SW480 (cell line): ENCODE results near the gene RNPS1.
A peak's percentile ranks its signal among the peaks of the same experiment; 100 is the strongest.
"Not testable (repeated sequence)": the region's sequence is repeated elsewhere in the genome, so short reads cannot be mapped to it uniquely, and the experiment has no call there.

Experiments used
- DNase-seq: peaks from one replicate; pipeline ENCODE4 v3.0.0-alpha.2; 2016; ENCODE audit warnings: low spot score

Gene RNPS1

DNA sequence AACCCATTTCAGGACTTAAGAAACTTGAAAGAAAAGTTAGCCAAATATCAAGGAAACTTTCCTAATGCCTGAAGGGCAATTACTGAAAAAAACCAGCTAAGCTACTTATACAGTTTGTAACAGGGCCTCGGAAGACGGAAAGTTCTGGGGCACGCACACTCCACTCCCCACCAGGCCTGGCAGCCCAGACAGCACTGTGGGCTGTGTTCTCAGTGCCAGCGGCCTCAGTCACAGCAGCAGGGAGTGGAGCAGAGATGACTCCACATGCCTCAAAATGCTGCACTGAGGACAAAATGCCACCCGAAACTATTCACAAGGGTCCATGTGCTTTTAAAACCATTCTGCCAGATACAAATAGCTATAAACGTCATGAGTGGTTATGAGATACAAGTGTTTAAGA, 10.2 kb downstream of the RNPS1 start:
- DNase-seq = no peak

DNA sequence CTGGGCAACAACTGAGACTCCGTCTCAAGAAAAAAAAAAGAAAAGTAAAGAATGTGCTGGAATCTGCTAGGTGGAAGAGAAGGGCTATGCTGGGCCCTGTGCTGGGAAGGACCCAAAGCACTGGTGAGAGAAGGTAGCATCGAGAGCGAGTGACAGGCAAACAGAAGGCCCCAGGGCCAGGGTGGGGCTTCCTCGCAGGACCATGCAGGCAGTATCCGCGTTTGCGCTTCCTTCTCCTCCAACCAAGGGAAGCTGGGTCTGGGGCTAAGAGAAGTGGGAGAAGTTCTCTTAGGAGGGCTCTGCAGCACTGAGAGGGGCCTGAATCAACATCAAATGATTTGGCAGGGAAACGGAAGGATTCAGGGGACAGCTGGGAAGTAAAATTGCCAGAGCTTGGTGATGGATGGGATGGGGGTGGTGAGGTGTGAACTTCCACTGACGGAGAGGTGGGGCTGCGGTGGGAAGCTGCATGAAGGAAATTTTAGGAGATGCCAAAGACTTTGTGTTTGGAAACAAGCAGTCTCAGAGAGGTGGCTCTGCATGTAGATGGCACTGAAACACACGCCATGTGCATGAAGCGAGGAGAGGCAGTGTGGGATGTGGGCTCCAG, 11.3 kb downstream of the RNPS1 start:
- no peak for DNase-seq

DNA sequence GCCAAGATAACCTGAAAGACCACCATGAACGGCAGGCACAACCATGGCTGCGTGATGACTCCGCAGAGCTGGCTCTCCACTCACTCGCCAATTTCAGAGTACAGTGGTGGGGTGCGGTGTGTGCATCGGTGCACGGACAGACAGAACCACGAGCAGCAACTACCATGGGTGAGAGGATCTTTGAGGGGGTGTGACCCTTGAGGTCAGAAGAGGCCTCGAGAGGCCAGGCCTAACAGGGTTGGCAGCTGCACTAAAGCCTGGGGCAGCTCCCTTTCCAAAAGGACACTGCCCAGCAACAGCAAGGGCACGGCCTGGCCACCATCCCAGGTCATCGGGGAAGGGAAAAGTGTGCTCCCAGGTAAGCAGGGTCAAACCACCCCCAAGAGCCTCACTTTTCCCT, 14.6 kb downstream of the RNPS1 start:
- no peak for DNase-seq

DNA sequence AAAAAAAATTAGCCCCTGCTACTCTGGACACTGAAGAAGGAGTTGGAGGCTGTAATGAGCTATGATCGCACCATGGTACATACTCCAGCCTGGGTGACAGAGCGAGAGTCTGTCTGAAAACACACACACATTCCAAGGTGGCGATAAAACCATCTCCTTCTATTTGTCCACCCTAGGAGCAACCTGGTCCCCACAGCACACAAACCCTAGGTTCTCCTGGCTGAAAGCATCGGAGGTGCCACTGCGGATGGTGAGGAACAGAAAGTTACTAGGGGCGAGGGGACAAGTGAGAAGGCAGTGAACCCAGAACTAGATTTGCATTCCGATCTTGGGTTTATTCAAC, 15.1 kb downstream of the RNPS1 start:
- DNase-seq = no peak

DNA sequence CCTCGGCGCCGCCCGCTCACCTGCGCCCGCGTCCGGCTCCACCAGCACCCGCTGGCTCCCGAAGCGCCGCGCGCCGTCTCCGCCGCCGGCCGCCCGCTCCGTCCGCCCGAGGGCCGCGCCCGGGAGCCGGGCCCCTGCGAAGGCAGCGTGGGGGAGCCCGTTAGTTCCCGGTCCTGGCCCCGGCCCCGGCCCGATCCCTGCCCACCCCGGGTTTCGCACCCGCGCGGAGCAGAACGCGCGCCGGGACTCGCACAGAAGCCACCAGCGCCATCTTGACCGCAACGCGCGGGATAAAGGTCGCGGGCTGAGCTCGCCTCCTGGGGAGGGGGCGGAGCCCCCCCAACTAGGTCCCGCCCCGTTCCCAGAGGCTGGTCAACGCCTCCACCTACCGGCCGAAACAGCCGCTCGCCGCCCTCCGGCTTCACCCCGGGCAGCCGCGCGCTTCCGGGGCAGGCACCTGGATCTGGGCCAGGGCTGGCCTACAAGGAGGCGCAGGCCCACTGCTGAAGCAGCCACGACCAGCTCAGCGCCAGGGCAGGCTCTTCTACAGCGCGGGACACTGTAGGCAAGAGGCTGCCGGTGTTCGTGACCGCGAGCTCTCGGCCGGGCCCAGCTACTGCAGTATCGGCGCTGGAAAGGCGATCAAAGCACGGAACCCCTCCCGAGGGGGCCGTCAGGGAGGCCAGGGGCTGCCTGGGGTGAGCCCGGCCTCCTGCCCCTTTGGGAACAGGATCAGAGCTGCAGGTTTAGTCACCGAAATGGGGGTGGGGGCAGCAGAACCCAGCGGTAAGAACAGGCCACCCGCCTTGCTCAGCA, 16.4 kb downstream of the RNPS1 start, which contains the start of gene ECI1:
TSS of gene ECI1 (minus strand) at position 292 of the 816 bp plus-strand sequence. CDS start at position 271, 21 bp downstream.
- DNase-seq = peak; percentile 91

DNA sequence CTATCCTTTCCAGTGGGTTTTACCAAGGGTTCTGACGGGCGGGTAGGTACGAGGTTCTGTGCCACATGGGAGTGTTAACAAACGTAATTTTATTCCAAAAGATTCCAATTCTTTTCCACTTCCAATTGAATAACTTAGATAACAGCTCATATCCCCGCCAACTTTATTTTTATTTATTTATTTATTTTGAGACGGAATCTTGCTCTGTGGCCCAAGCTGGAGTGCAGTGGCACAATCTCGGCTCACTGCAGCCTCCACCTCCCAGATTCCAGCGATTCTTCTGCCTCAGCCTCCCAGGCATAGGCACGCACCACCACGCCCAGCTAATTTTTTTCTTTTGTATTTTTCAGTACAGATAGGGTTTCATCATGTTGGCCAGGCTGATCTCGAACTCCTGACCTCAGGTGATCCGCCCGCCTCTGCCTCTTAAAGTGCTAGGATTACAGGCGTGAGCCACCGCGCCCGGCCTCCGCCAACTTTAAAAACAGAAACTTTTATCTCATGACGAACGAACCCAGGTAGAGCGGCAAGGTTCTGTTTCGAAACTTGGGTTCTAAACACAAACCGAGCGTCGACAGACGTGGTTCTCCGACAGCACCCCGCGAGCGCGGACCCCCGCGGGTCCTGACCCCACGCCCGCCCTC, 17.2 kb downstream of the RNPS1 start:
- DNase-seq = no peak

DNA sequence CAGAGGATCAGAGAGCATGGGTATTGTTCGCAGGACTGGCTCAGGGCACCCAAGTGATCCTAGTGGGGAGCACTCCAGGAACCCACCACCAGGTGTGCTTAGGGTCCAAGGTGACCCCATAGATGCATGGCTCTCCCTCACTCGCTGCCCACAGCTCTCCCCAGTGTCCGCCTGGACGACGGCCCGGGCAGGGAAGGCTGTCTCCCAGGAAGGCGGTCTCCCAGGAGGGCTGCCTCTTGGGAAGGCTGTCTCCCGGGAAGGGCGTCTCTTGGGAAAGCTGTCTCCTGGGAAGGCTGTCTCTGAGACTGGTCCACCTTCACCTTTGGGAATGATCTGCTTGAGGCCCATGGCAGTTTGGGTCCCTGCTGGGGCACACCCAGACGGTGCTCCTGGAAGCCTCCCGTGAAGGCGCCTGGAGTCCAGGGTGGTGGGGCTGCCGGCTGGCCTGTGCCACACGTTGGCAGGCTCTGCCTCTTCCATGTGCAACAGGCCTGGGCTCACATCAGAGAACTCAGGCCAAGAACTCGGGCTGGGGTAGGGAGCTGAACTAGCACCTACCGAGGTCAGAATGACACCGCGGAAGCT, 21.5 kb downstream of the RNPS1 start:
- no peak for DNase-seq

DNA sequence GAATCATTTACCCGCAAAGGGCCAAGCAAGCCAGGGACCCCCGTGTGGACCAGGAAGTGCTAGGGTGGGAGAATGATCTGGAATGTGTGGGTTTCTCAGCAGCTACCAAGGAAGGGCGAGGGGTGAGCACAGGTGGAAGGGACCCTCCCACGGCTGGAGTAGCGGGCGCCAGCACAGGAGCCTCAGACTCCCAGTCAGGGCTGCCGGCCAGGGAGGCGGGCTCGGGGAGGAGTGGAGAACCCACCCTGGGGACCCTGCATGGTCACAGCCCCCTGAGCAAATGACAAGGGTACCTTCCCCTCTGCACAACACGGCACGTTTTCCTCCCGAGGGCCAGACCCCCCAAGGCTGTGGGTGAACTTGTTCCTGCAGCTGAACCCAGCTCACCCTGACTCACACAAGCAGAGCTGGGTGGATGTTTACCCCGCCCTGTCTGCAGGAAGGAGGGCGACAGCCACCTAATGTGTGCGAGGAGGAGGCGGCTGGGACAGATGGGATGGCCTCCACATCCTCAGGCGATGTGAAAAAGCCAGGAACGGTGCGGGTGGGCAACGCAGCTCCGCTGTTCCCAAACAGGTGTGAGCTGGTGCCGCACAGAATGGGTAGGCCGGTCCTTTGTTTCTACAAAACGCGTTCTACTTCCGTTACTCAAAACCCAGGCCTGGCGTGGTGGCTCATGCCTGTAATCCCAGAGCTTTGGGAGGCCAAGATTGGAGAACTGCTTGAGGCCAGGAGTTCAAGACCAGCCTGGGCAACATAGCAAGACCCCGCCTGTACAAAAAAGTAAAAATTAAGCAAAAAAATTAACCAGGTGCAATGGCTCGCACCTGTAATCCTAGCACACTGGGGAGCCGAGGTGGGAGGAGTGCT, 22.8 kb downstream of the RNPS1 start:
- DNase-seq = no peak

DNA sequence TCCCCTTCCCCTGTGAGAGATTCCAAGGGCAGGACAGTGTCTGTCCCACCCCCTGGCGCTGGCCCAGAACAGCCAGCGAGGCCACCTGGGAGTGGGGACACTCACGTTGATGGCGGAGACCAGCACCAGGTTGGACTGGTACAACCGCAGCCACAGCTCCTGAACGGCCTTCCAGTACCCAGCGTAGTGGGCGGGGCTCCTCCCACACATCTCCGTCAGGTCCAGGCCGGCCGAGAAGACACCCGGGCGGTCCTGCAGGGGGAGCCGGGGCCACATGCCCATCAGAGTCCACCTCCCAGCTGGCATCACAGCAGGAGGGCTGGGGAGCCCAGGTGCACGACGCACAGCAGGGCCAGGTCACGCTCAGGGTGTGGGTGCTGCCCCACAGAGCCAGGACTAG, 23.6 kb downstream of the RNPS1 start:
- no peak for DNase-seq

DNA sequence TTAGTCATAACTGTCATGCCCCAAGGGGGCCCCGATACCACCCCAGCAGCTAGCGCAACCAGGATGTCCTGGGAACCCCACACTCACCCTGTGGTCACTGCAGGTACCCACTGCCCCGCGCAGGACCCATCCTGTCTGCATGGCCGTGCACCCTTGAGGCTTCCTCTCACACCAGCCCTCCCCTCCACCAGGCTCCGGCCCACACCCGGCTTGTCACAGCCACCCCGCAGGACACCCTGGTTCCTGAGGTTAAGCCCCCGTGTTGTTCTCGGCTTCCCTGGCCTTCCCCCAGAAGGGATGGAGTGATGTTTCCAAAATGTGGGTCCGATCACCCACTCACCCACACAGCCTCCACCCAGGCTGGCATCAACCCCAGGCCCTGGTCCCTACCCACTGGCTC, 24.1 kb downstream of the RNPS1 start:
- DNase-seq = no peak

DNA sequence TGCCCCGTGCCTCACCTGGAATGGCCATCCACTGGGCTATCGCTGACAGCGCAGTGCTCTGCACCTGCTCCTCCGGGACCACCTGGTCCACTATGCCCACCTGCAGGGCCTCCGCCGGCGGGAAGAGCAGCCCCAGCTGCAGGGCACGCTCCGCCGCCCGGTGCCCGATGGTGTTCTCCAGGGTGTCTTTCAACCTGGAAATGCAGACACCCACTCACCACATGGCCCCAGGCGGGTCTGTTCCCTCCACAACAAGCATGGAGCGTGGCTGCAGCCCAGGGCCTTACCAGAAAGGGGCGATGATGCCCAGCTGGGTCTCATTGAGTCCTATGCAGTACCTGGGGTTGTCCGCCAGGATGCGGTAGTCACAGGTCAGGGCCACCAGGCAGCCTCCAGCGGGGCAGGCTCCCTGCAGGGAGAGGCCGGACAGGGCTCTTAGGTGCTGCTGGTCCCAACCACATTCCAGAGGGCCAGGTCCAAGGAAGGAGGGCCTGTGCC, 24.8 kb downstream of the RNPS1 start:
- DNase-seq = no peak

DNA sequence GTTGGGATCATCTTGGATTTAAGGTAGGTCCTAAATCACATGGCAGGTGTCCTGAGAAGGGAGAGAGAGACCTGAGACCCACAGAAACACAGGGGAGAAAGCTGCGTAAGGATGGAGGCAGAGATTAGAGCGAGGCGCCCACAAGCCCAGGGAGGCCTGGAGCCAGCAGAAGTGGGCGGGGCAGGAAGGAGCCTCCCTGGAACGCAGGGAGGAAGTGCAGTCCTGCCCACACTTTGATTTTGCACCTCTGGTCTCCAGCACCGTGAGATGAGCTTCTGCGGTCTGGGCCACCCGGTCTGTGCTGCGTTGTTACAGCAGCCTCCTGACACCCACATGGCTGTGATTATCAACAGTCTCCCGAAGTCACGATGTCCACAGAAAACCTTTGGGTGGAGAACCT, 25.3 kb downstream of the RNPS1 start:
- peak; percentile 59 for DNase-seq

DNA sequence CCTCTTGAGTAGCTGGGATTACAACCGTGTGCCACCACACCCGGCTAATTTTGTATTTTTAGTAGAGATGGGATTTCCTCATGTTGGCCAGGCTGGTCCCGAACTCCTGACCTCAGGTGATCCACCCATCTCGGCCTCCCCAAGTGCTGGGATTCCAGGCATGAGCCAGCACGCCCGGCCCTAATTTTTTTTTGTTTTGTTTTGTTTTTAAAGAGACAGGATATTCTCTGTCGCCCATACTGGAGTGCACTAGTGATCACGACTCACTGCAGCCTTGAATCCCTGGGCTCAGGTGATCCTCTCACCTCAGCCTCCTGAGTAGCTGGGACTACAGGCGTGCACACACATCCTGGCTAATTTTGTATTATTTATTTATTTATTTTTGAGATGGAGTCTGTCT, 27.6 kb downstream of the RNPS1 start:
- DNase-seq = not testable (repeated sequence)

DNA sequence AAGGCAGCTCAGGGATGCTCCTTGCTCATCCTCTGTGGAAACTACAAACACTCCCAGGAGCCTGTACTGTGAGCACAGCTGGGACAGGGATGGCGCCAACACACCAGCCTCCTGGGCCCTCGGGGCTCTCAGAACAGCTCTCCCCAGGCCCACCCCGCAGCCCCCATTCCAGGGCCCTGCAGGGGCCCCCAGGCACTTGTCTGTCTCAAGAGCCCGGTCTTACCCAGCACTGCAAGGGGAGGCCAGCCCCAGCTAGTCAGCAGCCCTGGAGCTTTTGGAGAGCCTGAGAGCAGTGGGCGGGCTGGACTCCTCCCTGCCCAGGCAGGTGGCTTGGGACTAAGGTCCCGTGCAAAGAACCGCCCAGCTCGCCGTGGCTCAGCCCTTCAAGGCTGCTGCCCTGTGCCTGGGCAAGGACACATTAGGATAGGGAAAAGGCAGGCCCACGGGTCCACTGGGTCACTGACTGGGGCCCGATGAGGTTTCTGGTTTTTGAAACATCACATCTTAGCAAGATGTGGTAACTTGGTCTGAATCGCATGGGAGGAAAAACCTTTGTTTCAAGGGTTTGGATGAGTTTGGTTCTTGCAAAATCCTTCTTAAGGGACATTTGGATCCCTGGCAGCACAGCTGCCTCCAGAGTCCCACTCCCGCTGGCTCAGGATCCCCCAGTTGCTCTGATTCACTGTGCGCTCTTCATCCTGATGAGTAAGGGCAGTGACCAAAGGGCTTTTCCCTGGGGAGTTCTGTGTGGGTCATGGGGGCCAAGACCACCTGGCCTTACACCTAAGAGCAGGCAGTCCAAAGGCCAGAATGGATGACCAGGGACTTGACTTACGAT, 28.9 kb downstream of the RNPS1 start:
- DNase-seq = no peak

DNA sequence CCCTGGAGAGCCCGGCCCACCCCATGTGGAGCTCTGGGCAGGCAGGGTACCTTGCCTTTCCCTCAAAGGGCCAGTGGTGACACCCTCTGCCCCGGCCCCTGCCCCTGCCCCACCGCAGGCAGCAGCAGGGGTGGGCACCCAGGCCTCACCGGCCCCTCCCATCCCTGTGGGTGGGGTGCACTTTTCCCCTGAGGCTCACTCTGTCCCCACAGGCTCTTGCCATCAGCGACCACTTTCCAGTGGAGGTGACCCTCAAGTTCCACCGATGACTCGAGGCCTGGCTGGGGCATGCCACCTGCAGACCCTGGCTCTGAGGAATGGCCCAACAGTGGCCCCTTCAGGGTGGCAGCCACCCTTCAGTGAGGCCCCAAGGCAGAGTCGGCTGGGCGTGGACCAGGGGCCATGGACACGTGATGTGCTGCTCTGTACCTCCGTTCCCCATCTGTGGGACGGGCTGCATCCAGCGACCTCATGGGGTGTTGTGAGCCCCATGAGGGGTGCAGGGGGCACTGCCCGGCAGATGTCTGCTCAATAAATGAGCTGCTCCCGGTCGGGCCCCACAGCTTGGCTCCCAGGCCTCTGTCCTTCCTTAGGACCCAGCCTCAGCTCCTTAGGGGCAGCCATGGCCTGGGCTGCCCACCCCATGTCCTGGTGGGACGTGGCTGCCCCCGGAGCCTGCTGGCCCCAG, 29.6 kb downstream of the RNPS1 start:
- DNase-seq = no peak

DNA sequence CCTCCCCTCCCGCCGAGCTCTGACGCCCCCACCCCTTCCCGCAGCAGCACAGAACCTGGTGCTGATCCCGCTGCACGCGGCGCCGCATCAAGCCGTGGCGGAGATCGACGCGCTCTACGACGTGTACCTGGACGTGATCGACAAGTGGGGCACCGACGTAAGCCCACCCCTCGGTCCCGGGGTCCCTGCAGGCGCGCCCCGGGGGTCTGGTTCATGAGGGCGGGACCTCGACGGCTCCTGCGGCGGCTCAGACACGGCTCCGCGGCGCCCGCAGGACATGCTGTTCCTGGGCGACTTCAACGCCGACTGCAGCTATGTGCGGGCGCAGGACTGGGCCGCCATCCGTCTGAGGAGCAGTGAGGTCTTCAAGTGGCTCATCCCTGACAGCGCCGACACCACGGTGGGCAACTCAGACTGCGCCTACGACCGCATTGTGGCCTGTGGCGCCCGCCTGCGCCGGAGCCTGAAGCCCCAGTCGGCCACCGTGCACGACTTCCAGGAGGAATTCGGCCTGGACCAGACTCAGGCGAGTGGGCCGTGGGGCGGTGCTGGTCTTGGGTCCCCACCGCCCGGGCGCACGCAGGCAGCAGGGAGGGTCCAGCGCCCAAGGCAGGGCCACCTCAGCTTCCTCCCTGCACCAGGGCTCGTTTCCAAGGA, 30.3 kb downstream of the RNPS1 start:
- DNase-seq = no peak

DNA sequence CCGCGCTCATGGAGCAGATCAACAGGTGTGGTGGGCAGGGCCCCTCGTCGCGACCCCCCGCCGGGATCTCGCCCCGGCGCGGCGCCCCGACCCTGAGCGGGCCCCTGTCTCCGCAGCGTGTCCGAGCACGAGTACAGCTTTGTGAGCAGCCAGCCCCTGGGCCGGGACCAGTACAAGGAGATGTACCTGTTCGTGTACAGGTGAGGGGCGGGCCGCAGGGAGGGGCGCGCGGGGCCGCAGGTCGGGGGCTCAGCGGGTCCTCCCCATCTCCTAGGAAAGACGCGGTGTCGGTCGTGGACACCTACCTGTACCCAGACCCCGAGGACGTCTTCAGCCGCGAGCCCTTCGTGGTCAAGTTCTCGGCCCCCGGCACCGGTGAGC, 30.8 kb downstream of the RNPS1 start:
- no peak for DNase-seq

DNA sequence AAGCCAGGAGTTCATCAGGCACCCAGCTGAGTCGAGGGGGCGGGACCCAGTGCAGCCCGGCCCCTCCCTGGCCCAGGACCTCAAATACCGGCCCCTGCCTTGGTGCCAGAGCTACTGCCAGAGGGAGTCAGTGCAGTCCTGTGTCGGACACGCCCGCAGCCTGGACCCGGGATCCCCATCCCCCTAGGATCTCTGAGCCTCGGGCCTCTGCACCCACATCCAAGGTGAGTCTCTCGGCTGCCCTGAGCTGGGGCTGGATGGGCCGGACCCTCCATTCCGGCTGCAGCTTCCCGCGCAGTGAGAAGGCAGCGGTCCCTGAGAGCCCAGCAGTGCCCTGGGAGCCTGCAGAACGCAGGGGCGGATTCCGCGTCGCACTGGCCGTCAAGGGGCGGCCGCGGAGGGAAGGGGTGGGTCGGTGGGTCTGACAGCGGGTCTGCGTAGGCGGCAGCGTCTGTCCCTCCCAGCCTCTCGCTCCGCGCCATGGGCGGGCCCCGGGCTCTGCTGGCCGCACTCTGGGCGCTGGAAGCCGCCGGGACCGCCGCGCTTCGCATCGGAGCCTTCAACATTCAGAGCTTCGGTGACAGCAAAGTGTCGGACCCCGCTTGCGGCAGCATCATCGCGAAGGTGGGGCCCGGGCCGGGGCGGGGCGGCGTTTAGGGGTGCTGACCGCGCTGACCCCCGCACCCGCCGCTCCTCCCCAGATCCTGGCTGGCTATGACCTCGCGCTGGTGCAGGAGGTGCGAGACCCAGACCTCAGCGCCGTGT, 31.4 kb downstream of the RNPS1 start, which contains the start of gene DNASE1L2:
TSS of gene DNASE1L2 (plus strand) at position 108 of the 765 bp plus-strand sequence. CDS start at position 481, 373 bp downstream.
- DNase-seq = peak; percentile 42
